ENCODE measurements around the gene ATP2B2. TPM values are rescaled to one million over a fixed set of nuclear protein-coding genes. Genes with fewer than 3 reads are reported as not detected.

The ATP2B2 gene
- total RNA-seq, 3 donors from 2014 or later = 0.09 to 0.70 (median 0.12) TPM

- Histone ChIP-seq H3K4me1 (ENCODE audit: low read depth) (no peaks in the 10 kb centered on the region), H3K36me3 (ENCODE audit: low read depth) (no peaks in the 10 kb centered on the region), H3K4me3 (no peak overlapping the region), H3K9me3 (no peaks in the 10 kb centered on the region)
- DNase-seq (no peak), ATAC-seq (no peak)
- TF ChIP-seq, protein P1, sequence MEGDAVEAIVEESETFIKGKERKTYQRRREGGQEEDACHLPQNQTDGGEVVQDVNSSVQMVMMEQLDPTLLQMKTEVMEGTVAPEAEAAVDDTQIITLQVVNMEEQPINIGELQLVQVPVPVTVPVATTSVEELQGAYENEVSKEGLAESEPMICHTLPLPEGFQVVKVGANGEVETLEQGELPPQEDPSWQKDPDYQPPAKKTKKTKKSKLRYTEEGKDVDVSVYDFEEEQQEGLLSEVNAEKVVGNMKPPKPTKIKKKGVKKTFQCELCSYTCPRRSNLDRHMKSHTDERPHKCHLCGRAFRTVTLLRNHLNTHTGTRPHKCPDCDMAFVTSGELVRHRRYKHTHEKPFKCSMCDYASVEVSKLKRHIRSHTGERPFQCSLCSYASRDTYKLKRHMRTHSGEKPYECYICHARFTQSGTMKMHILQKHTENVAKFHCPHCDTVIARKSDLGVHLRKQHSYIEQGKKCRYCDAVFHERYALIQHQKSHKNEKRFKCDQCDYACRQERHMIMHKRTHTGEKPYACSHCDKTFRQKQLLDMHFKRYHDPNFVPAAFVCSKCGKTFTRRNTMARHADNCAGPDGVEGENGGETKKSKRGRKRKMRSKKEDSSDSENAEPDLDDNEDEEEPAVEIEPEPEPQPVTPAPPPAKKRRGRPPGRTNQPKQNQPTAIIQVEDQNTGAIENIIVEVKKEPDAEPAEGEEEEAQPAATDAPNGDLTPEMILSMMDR (IDR thresholded peaks at IDR 0.05) = no peak
- intact Hi-C loops (cut with DNase I, micrococcal nuclease) = no loop called here
Observed at GRCh38 chr3:10483686-10484345, 21.6 kb downstream of the ATP2B2 start.

DNA sequence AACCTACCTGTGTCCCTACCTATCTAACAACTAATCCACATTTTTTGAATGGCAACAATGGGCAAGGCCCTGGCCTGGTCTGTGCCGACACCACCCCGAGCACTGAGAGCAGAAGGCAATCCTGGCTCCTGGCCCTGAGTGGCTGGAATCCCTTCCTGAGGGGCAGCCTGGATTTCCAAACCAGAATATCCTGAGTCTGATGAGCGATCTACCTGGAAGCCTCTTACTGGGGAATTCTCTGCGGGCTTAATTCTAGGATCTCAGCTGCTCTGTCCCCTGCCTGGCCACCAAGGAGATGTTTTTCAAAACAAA lies 22.1 kb downstream of the ATP2B2 start:
- no peak overlapping the region for H3K4me3 ChIP-seq
- DNase-seq = no peak
- ATAC-seq = no peak
- no peaks in the 10 kb centered on the region for H3K9me3 ChIP-seq
- TF ChIP-seq, protein P1 (IDR thresholded peaks at IDR 0.05) = no peak
- H3K4me1 ChIP-seq (ENCODE audit: low read depth) = no peaks in the 10 kb centered on the region
- intact Hi-C loops (cut with DNase I, micrococcal nuclease) = no loop called here
- no peaks in the 10 kb centered on the region for H3K36me3 ChIP-seq (ENCODE audit: low read depth)

GRCh38 chr3:10482631-10483363 lies 22.6 kb downstream of the ATP2B2 start:
- ATAC-seq (no peak), DNase-seq (no peak)
- Histone ChIP-seq H3K36me3 (ENCODE audit: low read depth) (no peaks in the 10 kb centered on the region), H3K4me3 (no peak overlapping the region), H3K9me3 (no peaks in the 10 kb centered on the region), H3K4me1 (ENCODE audit: low read depth) (no peaks in the 10 kb centered on the region)
- intact Hi-C loops (cut with DNase I, micrococcal nuclease) = no loop called here
- TF ChIP-seq, protein P1 (IDR thresholded peaks at IDR 0.05) = no peak

GRCh38 chr3:10480871-10481378 lies 24.5 kb downstream of the ATP2B2 start:
- intact Hi-C loops (cut with DNase I, micrococcal nuclease) = no loop called here
- DNase-seq (no peak), ATAC-seq (no peak)

GRCh38 chr3:10479311-10479710 lies 26.1 kb downstream of the ATP2B2 start:
- TF ChIP-seq, protein P1 (IDR thresholded peaks at IDR 0.05) = no peak
- Histone ChIP-seq H3K9me3 (no peaks in the 10 kb centered on the region), H3K4me1 (ENCODE audit: low read depth) (no peaks in the 10 kb centered on the region), H3K36me3 (ENCODE audit: low read depth) (no peaks in the 10 kb centered on the region), H3K4me3 (no peak overlapping the region)
- DNase-seq (no peak), ATAC-seq (no peak)
- intact Hi-C loops (cut with DNase I, micrococcal nuclease) = no loop called here

More at GRCh38 chr3:10480871-10481378, 24.5 kb downstream of the ATP2B2 start:
- Histone ChIP-seq H3K4me1 (ENCODE audit: low read depth) (no peaks in the 10 kb centered on the region), H3K4me3 (no peak overlapping the region), H3K36me3 (ENCODE audit: low read depth) (no peaks in the 10 kb centered on the region), H3K9me3 (no peaks in the 10 kb centered on the region)
- TF ChIP-seq, protein P1 (IDR thresholded peaks at IDR 0.05) = no peak
